MM.1S (cell line): ENCODE measurements around the gene CHFR.

Source experiments
- EZH2 ChIP-seq: fragments of 300-600 bp; sonication (generic); optimal IDR thresholded peaks from 2 replicates; pipeline ENCODE3; 2017; ENCODE audit warnings: low read depth, mild to moderate bottlenecking, antibody characterized with exemption, low read length, mixed read lengths
- TF ChIP-seq, protein P1 (sequence below): fragments of 300-600 bp; sonication (generic); IDR thresholded peaks from 2 replicates; pipeline ENCODE4 v1.5.1; 2016; ENCODE audit warnings: antibody characterized with exemption, low read length, mixed read lengths

DNA sequence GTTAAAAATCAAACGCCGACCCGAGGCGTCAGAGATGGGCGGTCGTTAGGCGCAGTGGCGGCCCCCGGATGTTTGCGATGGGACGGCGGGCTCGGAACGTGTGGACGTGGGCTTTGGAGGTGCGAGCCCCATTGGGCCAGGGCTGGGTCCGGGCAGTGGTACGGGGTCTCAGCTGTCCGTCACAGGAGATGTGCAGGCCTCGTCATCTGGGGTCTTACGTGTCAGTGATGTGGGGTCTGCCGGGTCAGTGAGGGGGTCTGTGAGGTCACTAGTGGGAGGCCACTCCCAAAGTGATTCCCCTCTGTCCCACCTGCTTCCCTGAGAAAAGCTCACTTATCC, 21.6 kb upstream of the CHFR start:
- TF ChIP-seq EZH2: no peak
- TF ChIP-seq, protein P1, sequence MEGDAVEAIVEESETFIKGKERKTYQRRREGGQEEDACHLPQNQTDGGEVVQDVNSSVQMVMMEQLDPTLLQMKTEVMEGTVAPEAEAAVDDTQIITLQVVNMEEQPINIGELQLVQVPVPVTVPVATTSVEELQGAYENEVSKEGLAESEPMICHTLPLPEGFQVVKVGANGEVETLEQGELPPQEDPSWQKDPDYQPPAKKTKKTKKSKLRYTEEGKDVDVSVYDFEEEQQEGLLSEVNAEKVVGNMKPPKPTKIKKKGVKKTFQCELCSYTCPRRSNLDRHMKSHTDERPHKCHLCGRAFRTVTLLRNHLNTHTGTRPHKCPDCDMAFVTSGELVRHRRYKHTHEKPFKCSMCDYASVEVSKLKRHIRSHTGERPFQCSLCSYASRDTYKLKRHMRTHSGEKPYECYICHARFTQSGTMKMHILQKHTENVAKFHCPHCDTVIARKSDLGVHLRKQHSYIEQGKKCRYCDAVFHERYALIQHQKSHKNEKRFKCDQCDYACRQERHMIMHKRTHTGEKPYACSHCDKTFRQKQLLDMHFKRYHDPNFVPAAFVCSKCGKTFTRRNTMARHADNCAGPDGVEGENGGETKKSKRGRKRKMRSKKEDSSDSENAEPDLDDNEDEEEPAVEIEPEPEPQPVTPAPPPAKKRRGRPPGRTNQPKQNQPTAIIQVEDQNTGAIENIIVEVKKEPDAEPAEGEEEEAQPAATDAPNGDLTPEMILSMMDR: no peak
